Stimulated activated effector memory CD8-positive, alpha-beta T cell treated with anti-CD3 and anti-CD28 coated beads, Interleukin-12 subunit alpha, Interleukin-12 subunit beta, amount 100 ng/mL, for 72 hours (primary cell): ENCODE data around the gene TUBA1A.

Experiments used
- ATAC-seq: fragments of 150-1000 bp; cut with Tn5 transposase; 2 replicates; pipeline ENCODE4 v1.10.0; 2021
- DNase-seq, 2 donors: peaks; one replicate each; pipeline ENCODE4 v3.0.0; 2021 to 2022; ENCODE audit warnings: low spot score in 2 of 2
- H3K27ac Mint-ChIP-seq: one replicate; pipeline ENCODE4 v1.8.0; 2022; ENCODE audit warnings: mild to moderate bottlenecking, mixed read lengths
- H3K36me3 Mint-ChIP-seq: one replicate; pipeline ENCODE4 v1.8.0; 2022; ENCODE audit warnings: mild to moderate bottlenecking, mixed read lengths
- H3K4me1 Mint-ChIP-seq: one replicate; pipeline ENCODE4 v1.8.0; 2022; ENCODE audit warnings: mixed read lengths
- H3K4me3 Mint-ChIP-seq: one replicate; pipeline ENCODE4 v1.8.0; 2022; ENCODE audit warnings: mild to moderate bottlenecking, mixed read lengths
- H3K9me3 Mint-ChIP-seq: one replicate; pipeline ENCODE4 v1.8.0; 2022; ENCODE audit warnings: mixed read lengths

TUBA1A gene

DNA sequence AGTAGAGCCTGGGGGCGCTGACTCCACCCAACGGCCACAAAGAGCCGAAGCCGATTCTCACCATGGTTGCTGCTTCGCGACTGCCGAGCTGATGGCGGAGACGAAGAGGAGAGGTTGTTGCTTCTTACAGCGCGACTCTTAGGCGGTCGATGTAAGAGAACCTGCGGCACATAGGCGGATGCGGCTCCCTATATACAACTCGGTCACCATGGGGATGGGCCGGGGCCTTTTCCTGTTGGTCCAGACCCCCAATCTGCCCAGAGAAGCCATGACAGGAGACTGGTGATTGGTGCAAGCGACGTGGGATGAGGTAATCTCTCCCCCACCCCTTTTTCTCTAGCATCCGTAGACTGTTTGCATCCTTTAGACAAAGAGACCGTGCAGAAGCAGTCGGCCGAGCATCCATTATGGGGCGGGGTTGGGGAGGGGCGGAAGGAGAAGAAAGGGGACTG, at the start of gene TUBA1A:
TUBA1A (minus strand) TSS at position 165 of the 452 bp plus-strand sequence; CDS start at position 64, 101 bp downstream.
- Mint-ChIP-seq H3K4me3 (peak within 1 kb of the TSS; percentile 90), H3K36me3 (peaks cover 52% of the 10 kb centered on the region), H3K9me3 (no peaks in the 10 kb centered on the region), H3K4me1 (peaks cover 20% of the 10 kb centered on the region), H3K27ac (peak within 1 kb of the TSS; percentile 96)
- peak; percentile 95 for ATAC-seq
- no peak for DNase-seq

- ATAC-seq (peak; percentile 50), DNase-seq (no peak)
- Mint-ChIP-seq H3K9me3 (no peaks in the 10 kb centered on the region), H3K27ac (peak overlapping the region; percentile 36), H3K4me3 (no peak overlapping the region), H3K36me3 (peaks cover 15% of the 10 kb centered on the region), H3K4me1 (peaks cover 19% of the 10 kb centered on the region)
Measured at GRCh38 chr12:49236423-49236822, 47.5 kb upstream of the TUBA1A start.

DNA sequence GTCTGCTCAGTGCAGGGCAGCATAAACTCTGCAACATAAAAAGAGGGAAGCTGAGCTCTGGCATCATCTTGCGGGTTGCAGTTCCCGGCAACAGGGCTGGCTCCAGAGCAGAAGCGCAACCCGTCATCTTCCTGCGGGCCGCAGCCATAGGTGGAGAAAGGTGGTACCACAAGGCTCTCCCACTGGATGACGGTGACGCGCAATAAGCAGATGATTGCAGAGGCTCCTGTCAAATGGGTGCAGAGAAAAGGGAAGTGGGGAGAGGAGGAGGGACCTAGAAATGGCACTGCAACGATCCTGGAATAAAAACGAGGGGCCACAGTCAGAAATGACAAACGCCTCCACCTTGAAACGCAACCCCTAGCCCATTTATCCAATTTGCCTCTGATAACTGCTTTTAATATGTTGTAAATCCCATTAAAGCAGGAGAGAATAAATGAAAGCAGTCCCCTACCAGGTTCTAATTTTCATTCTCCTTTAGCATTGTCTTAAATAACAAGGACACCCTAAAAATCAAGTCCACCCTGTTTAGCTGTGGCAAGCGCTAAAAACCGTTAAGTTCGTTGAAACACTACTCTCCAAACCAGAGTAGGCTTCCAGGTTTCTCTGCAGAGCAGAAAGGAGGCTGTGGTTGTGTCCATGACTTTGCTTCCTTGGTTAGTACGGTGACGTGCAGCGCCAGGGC, 45.1 kb upstream of the TUBA1A start:
- Mint-ChIP-seq H3K9me3 (no peaks in the 10 kb centered on the region), H3K27ac (peak overlapping the region; percentile 78), H3K4me1 (peaks cover 19% of the 10 kb centered on the region), H3K4me3 (peak overlapping the region; percentile 73), H3K36me3 (peaks cover 15% of the 10 kb centered on the region)
- no peak for DNase-seq
- no peak for ATAC-seq

DNA sequence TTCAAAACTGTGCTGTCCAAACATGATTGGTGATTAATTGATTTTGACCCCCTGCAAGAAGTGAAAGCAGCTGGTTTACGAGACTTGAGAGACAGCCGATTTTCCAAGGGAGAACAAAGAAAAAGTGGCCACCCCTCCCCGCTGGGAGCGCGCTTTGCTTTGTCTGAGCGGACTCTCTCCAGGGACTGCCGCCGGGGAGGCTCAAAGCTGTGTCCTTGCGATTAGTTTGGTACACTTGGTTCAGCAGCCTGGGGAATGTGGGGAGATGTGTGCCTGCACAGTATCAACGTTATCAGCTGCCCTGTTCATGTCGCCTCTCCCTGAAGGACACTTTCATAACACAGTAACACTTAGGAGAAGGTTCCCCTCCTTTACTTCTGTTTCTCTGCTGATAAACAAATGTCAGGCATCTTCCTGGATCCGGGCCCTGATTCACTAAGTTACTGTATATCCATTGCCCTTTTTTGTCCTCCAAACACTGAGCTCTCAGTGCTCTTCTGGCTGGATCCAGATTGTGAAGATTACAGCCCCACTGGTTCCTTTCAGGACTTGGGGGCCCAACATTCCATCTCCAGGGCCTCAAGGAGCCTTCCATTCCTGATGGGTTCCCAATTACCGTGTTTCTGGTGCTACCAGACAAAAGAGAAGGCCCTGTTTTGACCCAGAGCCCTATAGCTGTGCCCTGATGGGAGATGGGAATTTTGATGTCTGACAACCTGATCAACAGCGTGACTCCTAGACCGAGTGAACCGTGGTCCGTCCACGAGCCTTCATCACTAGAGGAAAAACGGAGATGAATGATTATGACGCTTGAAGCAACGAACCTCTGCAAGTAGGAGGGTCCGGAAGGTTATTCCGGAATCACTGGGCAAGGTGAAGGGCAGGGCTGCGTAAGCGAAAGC, 44.3 kb upstream of the TUBA1A start:
- H3K27ac Mint-ChIP-seq, result peak overlapping the region; percentile 75
- peak overlapping the region; percentile 35 for H3K4me3 Mint-ChIP-seq
- no peaks in the 10 kb centered on the region for H3K9me3 Mint-ChIP-seq
- H3K36me3 Mint-ChIP-seq, result peaks cover 15% of the 10 kb centered on the region
- H3K4me1 Mint-ChIP-seq, result peaks cover 19% of the 10 kb centered on the region
- ATAC-seq (no peak), DNase-seq (no peak)

- ATAC-seq (no peak), DNase-seq (no peak)
- Mint-ChIP-seq H3K27ac (no peak overlapping the region), H3K36me3 (peaks cover 15% of the 10 kb centered on the region), H3K9me3 (no peaks in the 10 kb centered on the region), H3K4me3 (no peak overlapping the region), H3K4me1 (peaks cover 19% of the 10 kb centered on the region)
Measured at GRCh38 chr12:49231878-49232655, 43.2 kb upstream of the TUBA1A start.

DNA sequence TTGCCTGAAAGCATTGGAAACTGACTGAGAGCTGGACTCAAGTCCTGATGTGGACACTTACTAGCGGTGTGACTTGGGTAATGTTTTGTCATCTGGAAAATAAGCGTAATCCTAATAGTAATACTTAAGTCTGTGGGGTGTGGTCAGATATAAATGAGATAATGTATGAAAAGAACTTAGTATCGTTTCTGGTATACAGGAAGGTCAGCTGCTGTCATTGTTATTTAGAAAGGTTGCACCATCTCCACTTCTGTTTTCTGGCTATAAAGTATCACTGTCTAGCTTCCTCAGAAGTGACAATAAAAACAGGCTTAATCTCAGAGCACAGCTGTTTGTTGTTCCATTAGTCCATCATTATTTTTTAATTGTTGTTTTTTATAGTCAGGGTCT, 41.9 kb upstream of the TUBA1A start:
- no peak overlapping the region for H3K27ac Mint-ChIP-seq
- H3K36me3 Mint-ChIP-seq, result peaks cover 15% of the 10 kb centered on the region
- H3K4me3 Mint-ChIP-seq, result no peak overlapping the region
- DNase-seq (no peak), ATAC-seq (no peak)
- H3K9me3 Mint-ChIP-seq, result no peaks in the 10 kb centered on the region
- H3K4me1 Mint-ChIP-seq, result peaks cover 12% of the 10 kb centered on the region

GRCh38 chr12:49230176-49230804, 41.4 kb upstream of the TUBA1A start:
- H3K4me1 Mint-ChIP-seq, result peaks cover 11% of the 10 kb centered on the region
- no peak overlapping the region for H3K4me3 Mint-ChIP-seq
- H3K27ac Mint-ChIP-seq, result no peak overlapping the region
- peaks cover 14% of the 10 kb centered on the region for H3K36me3 Mint-ChIP-seq
- ATAC-seq, result no peak
- no peak for DNase-seq
- H3K9me3 Mint-ChIP-seq, result no peaks in the 10 kb centered on the region

DNA sequence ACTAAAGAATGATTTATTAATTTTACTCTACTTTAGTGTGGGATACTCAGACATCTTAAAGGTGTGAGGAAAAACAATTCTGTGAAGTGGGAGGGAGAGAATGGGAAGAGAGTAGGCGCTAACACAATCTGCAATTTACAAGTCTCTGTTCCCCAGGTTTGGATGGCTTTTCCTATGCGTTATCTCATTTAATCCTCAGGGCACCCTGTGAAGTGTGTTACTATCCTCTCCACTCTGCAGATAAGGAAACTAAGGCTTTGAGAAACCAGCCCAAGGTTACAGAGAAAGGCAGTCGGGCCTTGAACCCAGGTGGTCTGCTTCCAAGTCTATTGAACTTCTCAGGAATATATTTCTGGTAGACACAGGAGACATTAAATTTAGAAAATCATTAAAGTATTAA, 39.8 kb upstream of the TUBA1A start:
- Mint-ChIP-seq H3K4me1 (peaks cover 4% of the 10 kb centered on the region), H3K9me3 (no peaks in the 10 kb centered on the region), H3K4me3 (no peak overlapping the region), H3K27ac (no peak overlapping the region), H3K36me3 (peaks cover 2% of the 10 kb centered on the region)
- ATAC-seq, result no peak
- no peak for DNase-seq

- no peaks in the 10 kb centered on the region for H3K36me3 Mint-ChIP-seq
- H3K9me3 Mint-ChIP-seq, result no peaks in the 10 kb centered on the region
- ATAC-seq (no peak), DNase-seq (no peak)
- no peaks in the 10 kb centered on the region for H3K4me1 Mint-ChIP-seq
- H3K27ac Mint-ChIP-seq, result no peak overlapping the region
- no peak overlapping the region for H3K4me3 Mint-ChIP-seq
Measured at GRCh38 chr12:49227713-49228112, 38.8 kb upstream of the TUBA1A start.

- no peak overlapping the region for H3K27ac Mint-ChIP-seq
- no peaks in the 10 kb centered on the region for H3K36me3 Mint-ChIP-seq
- no peak overlapping the region for H3K4me3 Mint-ChIP-seq
- H3K9me3 Mint-ChIP-seq, result no peaks in the 10 kb centered on the region
- no peak for DNase-seq
- no peak for ATAC-seq
- H3K4me1 Mint-ChIP-seq, result no peaks in the 10 kb centered on the region
Measured at GRCh38 chr12:49225576-49226166, 36.8 kb upstream of the TUBA1A start.

DNA sequence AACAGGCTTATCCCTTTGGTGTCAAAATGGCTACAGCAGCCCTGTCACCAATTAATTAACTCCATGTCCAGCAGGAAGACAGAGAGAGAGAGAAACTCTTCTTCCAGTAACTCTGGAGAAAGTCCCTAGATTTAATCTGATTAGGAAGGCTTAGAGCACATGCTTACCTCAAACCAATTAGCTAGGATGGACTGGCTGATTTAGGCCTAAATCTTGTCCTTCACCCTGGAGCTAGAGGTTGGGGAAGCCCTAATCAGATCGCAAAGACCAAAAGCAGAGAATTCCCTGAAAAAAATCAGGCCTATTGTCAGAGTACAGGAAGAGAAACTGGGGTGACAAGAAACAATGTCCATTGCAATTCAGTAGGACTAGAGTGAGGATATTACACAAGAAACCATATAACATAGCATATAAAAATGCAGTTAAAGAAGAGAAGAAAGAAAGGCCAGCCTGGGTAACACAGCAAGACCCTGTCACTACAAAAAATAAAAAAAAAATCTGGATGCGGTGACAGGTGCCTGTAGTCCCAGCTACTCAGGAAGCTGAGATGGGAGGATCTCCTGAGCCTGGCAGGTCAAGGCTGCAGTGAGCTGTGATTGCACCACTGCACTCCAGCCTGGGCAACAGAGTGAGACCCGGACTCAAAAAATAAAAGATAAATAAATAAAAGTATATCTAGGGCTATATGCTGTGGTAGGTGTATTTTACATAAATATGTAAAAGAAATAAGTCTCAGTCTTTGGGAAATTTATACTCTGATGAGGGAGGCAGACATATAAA, 34.9 kb upstream of the TUBA1A start:
- Mint-ChIP-seq H3K4me3 (no peak overlapping the region), H3K4me1 (no peaks in the 10 kb centered on the region), H3K36me3 (no peaks in the 10 kb centered on the region), H3K27ac (no peak overlapping the region), H3K9me3 (no peaks in the 10 kb centered on the region)
- DNase-seq, result no peak
- no peak for ATAC-seq

DNA sequence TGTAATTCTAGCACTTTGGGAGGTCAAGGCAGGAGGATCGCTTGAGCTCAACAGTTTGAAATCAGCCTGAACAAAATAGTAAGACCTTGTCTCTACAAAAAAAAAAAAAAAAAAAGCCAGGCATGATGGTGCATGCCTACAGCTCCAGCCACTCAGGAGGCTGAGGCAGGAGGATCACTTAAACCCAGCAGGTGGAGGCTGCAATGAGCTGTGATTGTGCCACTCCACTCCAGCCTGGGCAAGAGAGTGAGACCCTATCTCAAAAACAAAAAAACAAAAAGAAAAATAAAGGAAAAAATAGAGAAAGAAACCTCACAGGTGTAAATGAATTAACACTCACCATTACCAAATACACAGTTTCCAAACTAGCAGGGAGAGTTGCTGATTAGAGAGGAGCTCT, 34.2 kb upstream of the TUBA1A start:
- H3K4me1 Mint-ChIP-seq, result no peaks in the 10 kb centered on the region

GRCh38 chr12:49220972-49221371, 32.1 kb upstream of the TUBA1A start:
- Mint-ChIP-seq H3K36me3 (no peaks in the 10 kb centered on the region), H3K4me1 (no peaks in the 10 kb centered on the region), H3K9me3 (no peaks in the 10 kb centered on the region), H3K27ac (no peak overlapping the region), H3K4me3 (no peak overlapping the region)
- DNase-seq, result no peak
- ATAC-seq, result no peak

More for the DNA sequence above, 34.2 kb upstream of the TUBA1A start:
- ATAC-seq, result no peak
- no peak for DNase-seq
- no peaks in the 10 kb centered on the region for H3K36me3 Mint-ChIP-seq
- H3K27ac Mint-ChIP-seq, result no peak overlapping the region
- H3K9me3 Mint-ChIP-seq, result no peaks in the 10 kb centered on the region
- H3K4me3 Mint-ChIP-seq, result no peak overlapping the region

DNA sequence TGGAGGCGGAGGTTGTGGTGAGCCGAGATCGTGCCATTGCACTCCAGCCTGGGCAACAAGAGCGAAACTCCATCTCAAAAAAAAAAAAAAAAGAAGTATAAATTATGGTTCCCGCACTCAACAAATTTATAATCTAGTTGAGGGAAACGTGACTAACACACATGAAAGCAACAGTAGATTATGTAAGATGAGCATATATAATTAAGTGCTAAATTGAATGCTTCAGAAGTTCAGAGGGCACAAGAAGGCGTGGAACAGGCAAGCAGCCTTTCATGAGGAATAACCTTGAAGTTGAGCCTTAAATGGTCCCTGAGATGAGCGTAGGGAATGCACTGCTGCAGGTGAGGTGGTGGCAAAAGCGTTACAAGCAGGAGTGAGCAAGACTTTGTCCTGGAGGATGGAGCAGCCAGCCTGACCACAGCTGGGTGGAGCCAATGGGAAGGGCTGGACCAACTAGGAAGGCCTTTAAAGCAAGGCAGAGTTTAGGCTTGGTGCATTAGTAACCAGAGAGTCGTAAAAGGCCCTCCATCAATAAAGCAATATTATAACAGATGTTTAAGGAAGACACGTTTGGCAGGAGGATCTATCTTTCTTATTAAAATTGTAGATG, 30.6 kb upstream of the TUBA1A start:
- no peak overlapping the region for H3K27ac Mint-ChIP-seq
- H3K36me3 Mint-ChIP-seq, result no peaks in the 10 kb centered on the region
- no peaks in the 10 kb centered on the region for H3K4me1 Mint-ChIP-seq
- H3K9me3 Mint-ChIP-seq, result no peaks in the 10 kb centered on the region
- no peak overlapping the region for H3K4me3 Mint-ChIP-seq
- DNase-seq (no peak), ATAC-seq (no peak)
